H1 (cell line): ENCODE data around the gene SNX6. TPM values are rescaled to one million over a fixed set of nuclear protein-coding genes. Genes with fewer than 3 reads are reported as not detected.
A peak's percentile ranks its signal among the peaks of the same experiment; 100 is the strongest.

Experiments used
- CTCF ChIA-PET: fragments of 300-600 bp; sonication (Branson Sonifier 250); formaldehyde crosslinking; loops from one replicate; lab custom pipeline; 2021; ENCODE audit not compliant: partially characterized antibody; lab: Charles Lee
- POLR2A ChIA-PET: fragments of 300-600 bp; sonication (Branson Sonifier 250); formaldehyde crosslinking; loops from one replicate; lab custom pipeline; 2021; ENCODE audit warnings: inconsistent platforms; ENCODE audit not compliant: partially characterized antibody; lab: Charles Lee
- DNase-seq, 2 experiments: peaks; one replicate each; pipeline versions ENCODE4 v3.0.0 to v3.0.0-alpha.2; 2010 to 2022; ENCODE audit warnings: low spot score in 2 of 2, low read depth in 1 of 2, mixed read lengths in 1 of 2
- FAIRE-seq: peaks from 2 replicates; lab custom pipeline; 2011; peaks lifted over from hg19 to GRCh38; lab: Jason Lieb, UNC
- H2AFZ ChIP-seq: 2 replicates; pipeline ENCODE4 v1.8.1; 2012; ENCODE audit warnings: low read length, inconsistent platforms
- H2AK5ac ChIP-seq: 2 replicates; pipeline ENCODE4 v1.6.1; 2013; ENCODE audit warnings: low read depth, low read length
- H2BK120ac ChIP-seq: replicated peaks from 2 replicates; pipeline ENCODE3; 2013; ENCODE audit warnings: low read depth, low read length, inconsistent platforms
- H2BK12ac ChIP-seq: 2 replicates; pipeline ENCODE4 v1.6.1; 2013; ENCODE audit warnings: low read depth, low read length
- H2BK15ac ChIP-seq: 2 replicates; pipeline ENCODE4 v1.6.1; 2013; ENCODE audit warnings: low read length
- H2BK20ac ChIP-seq: 2 replicates; pipeline ENCODE4 v1.6.1; 2013; ENCODE audit warnings: low read length
- H2BK5ac ChIP-seq: 2 replicates; pipeline ENCODE4 v1.6.1; 2013; ENCODE audit warnings: low read depth, low read length
- H3K14ac ChIP-seq: 2 replicates; pipeline ENCODE4 v1.6.1; 2013; ENCODE audit warnings: inconsistent platforms; ENCODE audit not compliant: insufficient read length
- H3K18ac ChIP-seq: 2 replicates; pipeline ENCODE4 v1.6.1; 2013; ENCODE audit warnings: low read length; ENCODE audit errors: extremely low read depth
- H3K23ac ChIP-seq: 2 replicates; pipeline ENCODE4 v1.6.1; 2013; ENCODE audit warnings: inconsistent platforms; ENCODE audit not compliant: insufficient read length
- H3K23me2 ChIP-seq: 2 replicates; pipeline ENCODE4 v1.6.1; 2013; ENCODE audit warnings: low read depth, low read length
- H3K27ac ChIP-seq: 2 replicates; pipeline ENCODE4 v1.6.1; 2011; ENCODE audit warnings: low read depth, low read length, inconsistent platforms
- H3K27me3 ChIP-seq, 4 experiments: replicated peaks in 1 of 4; 1 replicate in 1 of 4; 2 replicates in 3 of 4; pipeline versions ENCODE4 v1.6.1 to v1.8.1; 2011 to 2013; ENCODE audit warnings: low read length in 3 of 4, mild to moderate bottlenecking in 3 of 4, inconsistent platforms in 2 of 4, mixed read lengths in 2 of 4, moderate library complexity in 1 of 4; ENCODE audit not compliant: control insufficient read depth in 3 of 4, insufficient read depth in 3 of 4; ENCODE audit errors: extremely low read depth in 1 of 4
- H3K36me3 ChIP-seq, 4 experiments: 2 replicates each; pipeline versions ENCODE4 v1.6.1 to v1.8.1; 2011 to 2013; ENCODE audit warnings: mild to moderate bottlenecking in 4 of 4, low read length in 3 of 4, moderate library complexity in 2 of 4, control low read depth in 1 of 4, inconsistent platforms in 1 of 4; ENCODE audit not compliant: insufficient read depth in 4 of 4, control insufficient read depth in 2 of 4
- H3K4ac ChIP-seq: replicated peaks from 2 replicates; pipeline ENCODE3; 2013; ENCODE audit warnings: low read length, low read depth, mixed read lengths, inconsistent platforms; ENCODE audit not compliant: insufficient read length
- H3K4me1 ChIP-seq, 4 experiments: replicated peaks in 1 of 4; 1 replicate in 1 of 4; 2 replicates in 3 of 4; pipeline versions ENCODE4 v1.6.1 to v1.8.1; 2011 to 2013; ENCODE audit warnings: low read length in 3 of 4, inconsistent platforms in 2 of 4, mixed read lengths in 1 of 4; ENCODE audit not compliant: insufficient read depth in 4 of 4, control insufficient read depth in 3 of 4
- H3K4me2 ChIP-seq, 2 experiments: 2 replicates each; pipeline versions ENCODE4 v1.6.1 to v1.8.1; 2011 to 2013; ENCODE audit warnings: low read depth in 2 of 2, low read length in 2 of 2, control low read depth in 1 of 2, inconsistent platforms in 1 of 2, mild to moderate bottlenecking in 1 of 2; ENCODE audit not compliant: insufficient read depth in 1 of 2
- H3K4me3 ChIP-seq, 4 experiments: fragments of 200-600, 300-600 bp in 1 of 4; sonication (generic), shearing (Covaris generic), sonication (Bioruptor Twin) in 1 of 4; 2 replicates each; pipeline versions ENCODE4 v1.5.1 to v1.8.1; 2011 to 2016; ENCODE audit warnings: low read length in 4 of 4, low read depth in 3 of 4, control low read depth in 2 of 4, inconsistent platforms in 2 of 4, mild to moderate bottlenecking in 2 of 4, mixed read lengths in 1 of 4, moderate library complexity in 1 of 4; ENCODE audit not compliant: insufficient read depth in 2 of 4; ENCODE audit errors: extremely low read depth in 1 of 4
- H3K56ac ChIP-seq: replicated peaks from 2 replicates; pipeline ENCODE3; 2013; ENCODE audit warnings: low read depth, mild to moderate bottlenecking, mixed read lengths, low read length, inconsistent platforms; ENCODE audit not compliant: insufficient read length
- H3K79me1 ChIP-seq: 2 replicates; pipeline ENCODE4 v1.6.1; 2013; ENCODE audit warnings: low read depth, low read length, control low read depth
- H3K79me2 ChIP-seq, 2 experiments: 2 replicates each; pipeline versions ENCODE4 v1.6.1 to v1.8.1; 2012 to 2013; ENCODE audit warnings: low read length in 2 of 2, mild to moderate bottlenecking in 2 of 2, inconsistent platforms in 1 of 2; ENCODE audit not compliant: insufficient read depth in 2 of 2, control insufficient read depth in 1 of 2
- H3K9ac ChIP-seq, 4 experiments: replicated peaks in 1 of 4; 1 replicate in 1 of 4; 2 replicates in 3 of 4; pipeline versions ENCODE4 v1.6.1 to v1.8.1; 2011 to 2013; ENCODE audit warnings: low read depth in 3 of 4, low read length in 3 of 4, control low read depth in 2 of 4, mild to moderate bottlenecking in 2 of 4, moderate library complexity in 2 of 4, inconsistent platforms in 1 of 4; ENCODE audit errors: extremely low read depth in 1 of 4
- H3K9me3 ChIP-seq, 2 experiments: 2 replicates each; pipeline versions ENCODE4 v1.6.1 to v1.8.1; 2012 to 2013; ENCODE audit warnings: mild to moderate bottlenecking in 2 of 2, moderate library complexity in 2 of 2, control low read depth in 1 of 2, inconsistent platforms in 1 of 2, low read depth in 1 of 2, low read length in 1 of 2, mixed read lengths in 1 of 2; ENCODE audit not compliant: insufficient read depth in 2 of 2
- H4K20me1 ChIP-seq, 2 experiments: replicated peaks in 1 of 2; 2 replicates each; pipeline versions ENCODE3 to v1.8.1; 2011 to 2013; ENCODE audit warnings: inconsistent platforms in 2 of 2, low read length in 2 of 2, mild to moderate bottlenecking in 1 of 2; ENCODE audit not compliant: insufficient read depth in 2 of 2, control insufficient read depth in 1 of 2
- H4K5ac ChIP-seq: 2 replicates; pipeline ENCODE4 v1.6.1; 2013; ENCODE audit warnings: low read length, low read depth, mixed read lengths, inconsistent platforms; ENCODE audit not compliant: insufficient read length
- H4K8ac ChIP-seq: 2 replicates; pipeline ENCODE4 v1.8.0; 2013; ENCODE audit warnings: mild to moderate bottlenecking, moderate library complexity, low read length, inconsistent platforms; ENCODE audit not compliant: insufficient read depth; ENCODE audit errors: extremely low read depth
- H4K91ac ChIP-seq: replicated peaks from 2 replicates; pipeline ENCODE3; 2013; ENCODE audit warnings: low read length, mixed read lengths, inconsistent platforms; ENCODE audit not compliant: insufficient read length
- BACH1 ChIP-seq: IDR thresholded peaks from 2 replicates; pipeline ENCODE4 v1.6.1; 2012; ENCODE audit warnings: low read length, improper control_type of control experiment
- BRCA1 ChIP-seq: IDR thresholded peaks from 2 replicates; pipeline ENCODE4 v1.6.1; 2012; ENCODE audit warnings: low read depth, low read length, improper control_type of control experiment
- CBX8 ChIP-seq: fragments of 300-800, 300-1000 bp; sonication (generic); IDR thresholded peaks from 2 replicates; pipeline ENCODE4 v1.7.1; 2016; ENCODE audit warnings: low read depth, low read length, borderline replicate concordance
- CEBPB ChIP-seq: IDR thresholded peaks from 2 replicates; pipeline ENCODE4 v1.6.1; 2012; ENCODE audit warnings: low read depth, low read length
- HDAC2 ChIP-seq, 2 experiments: fragments of 300-600 bp in 1 of 2; sonication (generic) in 1 of 2; IDR thresholded peaks; 2 replicates each; pipeline ENCODE4 v1.6.1; 2011 to 2012; ENCODE audit warnings: low read depth in 2 of 2, low read length in 2 of 2, mild to moderate bottlenecking in 2 of 2, moderate library complexity in 2 of 2, borderline replicate concordance in 1 of 2, inconsistent platforms in 1 of 2
- HDAC6 ChIP-seq: IDR thresholded peaks from one replicate; pipeline ENCODE4 v1.7.1; 2012; ENCODE audit warnings: low read depth, mild to moderate bottlenecking, inconsistent platforms, low read length, moderate library complexity
- JUN ChIP-seq: IDR thresholded peaks from 2 replicates; pipeline ENCODE4 v1.6.1; 2011; ENCODE audit warnings: low read depth, mild to moderate bottlenecking, improper control_type of control experiment, low read length
- JUND ChIP-seq: IDR thresholded peaks from 2 replicates; pipeline ENCODE4 v1.6.1; 2011; ENCODE audit warnings: mild to moderate bottlenecking, improper control_type of control experiment, low read length
- RBBP5 ChIP-seq: IDR thresholded peaks from 2 replicates; pipeline ENCODE4 v1.7.1; 2012; ENCODE audit warnings: low read depth, mild to moderate bottlenecking, inconsistent platforms, low read length, moderate library complexity, borderline replicate concordance
- SIN3A ChIP-seq, 2 experiments: IDR thresholded peaks in 1 of 2; conservative IDR thresholded peaks in 1 of 2; 2 replicates each; pipeline ENCODE4 v1.6.1; 2011 to 2012; ENCODE audit warnings: low read length in 2 of 2, improper control_type of control experiment in 1 of 2, low read depth in 1 of 2, mild to moderate bottlenecking in 1 of 2
- SP2 ChIP-seq: IDR thresholded peaks from 2 replicates; pipeline ENCODE4 v1.6.1; 2012; ENCODE audit warnings: mild to moderate bottlenecking, low read length, inconsistent platforms
- TCF12 ChIP-seq: IDR thresholded peaks from 2 replicates; pipeline ENCODE4 v1.6.1; 2011; ENCODE audit warnings: low read depth, mild to moderate bottlenecking, low read length
- TEAD4 ChIP-seq: IDR thresholded peaks from 2 replicates; pipeline ENCODE4 v1.6.1; 2012; ENCODE audit warnings: low read depth, low read length, inconsistent platforms, mixed read lengths
- YY1 ChIP-seq: IDR thresholded peaks from 2 replicates; pipeline ENCODE4 v1.6.1; 2011; ENCODE audit warnings: low read depth, mild to moderate bottlenecking, low read length
- WGBS, 2 experiments: shearing (Covaris generic) in 1 of 2; methylation state at CpG; one replicate each; pipeline versions ENCODE4 v1.1.6 to v1.1.7; 2013 to 2015; ENCODE audit warnings: low lambda C conversion rate in 2 of 2, mixed read lengths in 2 of 2, inconsistent platforms in 1 of 2, low coverage in 1 of 2, missing lambda C conversion rate in 1 of 2; ENCODE audit not compliant: insufficient replicate concordance in 2 of 2, insufficient coverage in 1 of 2, insufficient read length in 1 of 2; ENCODE audit errors: extremely low coverage in 1 of 2, missing lambda C conversion rate in 1 of 2; 5-methylcytosine and 5-hydroxymethylcytosine counted together
- polyA plus RNA-seq, 7 experiments: library from polyadenylated mRNA; depleted of rRNA in 3 of 7; stranded (reverse) in 5 of 7; unstranded in 2 of 7; fragments of >200 nt in 5 of 7; fragments of 200-250 nt in 2 of 7; gene quantifications; 1 replicate in 5 of 7; 2 replicates in 1 of 7; 4 replicates in 1 of 7; pipeline versions ENCODE4 v1.2.1 to v1.2.3, GENCODE V29; 2011 to 2013; ENCODE audit warnings: missing spikeins in 2 of 7, mixed read lengths in 2 of 7
- total RNA-seq: library from RNA; stranded (reverse); fragmentation: NEBNext Ultra II Directional; extraction: Animal tissue kit (Norgen Biotek cat#: 25700); gene quantifications from 2 replicates; pipeline ENCODE4 v1.2.1, GENCODE V29; 2021

Gene SNX6
- total and polyA plus RNA-seq, 2 of the 8 experiments (the other 6 are each of a cell fraction or from before 2014, with no cell fraction given), result 53.4 to 71.1 TPM

GRCh38 chr14:34632411-34632978 lies 2.5 kb upstream of the SNX6 start:
- Histone ChIP-seq H2BK12ac (no peak overlapping the region), H2BK5ac (no peak overlapping the region), H3K4me1 (peaks cover 0 to 2% (median under 1%) of the 10 kb centered on the region in 4 experiments; a peak in 1 of 7 replicates), H2AK5ac (no peak overlapping the region), H3K4ac (no peak overlapping the region), H2BK15ac (no peak overlapping the region), H2BK120ac (no peak overlapping the region), H4K8ac (no peak overlapping the region), H3K9ac (no peak overlapping the region), H3K27ac (no peak overlapping the region), H2BK20ac (no peak overlapping the region), H4K20me1 (no peaks in the 10 kb centered on the region), H3K27me3 (no peaks in the 10 kb centered on the region), H3K9me3 (no peaks in the 10 kb centered on the region), H4K91ac (no peak overlapping the region), H3K4me3 (no peak overlapping the region), H3K36me3 (no peaks in the 10 kb centered on the region), H2AFZ (0 out of 2 replicates have a peak overlapping the region, but pooled peaks have one; percentile 49), H3K56ac (no peak overlapping the region), H3K23me2 (peaks cover 4% of the 10 kb centered on the region), H3K23ac (no peak overlapping the region), H3K79me1 (no peaks in the 10 kb centered on the region), H3K79me2 (peaks cover 0 to 14% of the 10 kb centered on the region in 2 experiments; a peak in 1 of 4 replicates), H3K4me2 (no peak overlapping the region), H4K5ac (no peak overlapping the region), H3K14ac (no peak overlapping the region), H3K18ac (no peak overlapping the region)
- WGBS, 2 experiments, result 88% methylated on average over 4 of the region's 5 CpGs; no CpG with 5 or more reads in 1 of the 2 experiments
- CTCF ChIA-PET, result interaction anchor here (0.7 kb wide), 1 partner anchor 1047 kb away, joined by 3 read pairs; no protein-coding TSS in a partner anchor
- FAIRE-seq (no peak), DNase-seq (no peak)
- POLR2A ChIA-PET, result no interaction called here
- no peak for TF ChIP-seq HDAC6
- TF ChIP-seq SP2, result no peak
- TF ChIP-seq BRCA1, result no peak
- no peak for TF ChIP-seq JUN
- TF ChIP-seq TCF12, result no peak
- TF ChIP-seq RBBP5, result no peak
- no peak for TF ChIP-seq YY1
- TF ChIP-seq SIN3A (conservative IDR thresholded peaks at IDR 0.05 in 1 of 2, IDR thresholded peaks at IDR 0.05 in 1 of 2; ENCODE audit: low read depth in 1 of 2, low read length in 2 of 2), result no peak
- TF ChIP-seq CBX8, result no peak
- no peak for TF ChIP-seq BACH1
- TF ChIP-seq CEBPB, result no peak
- no peak for TF ChIP-seq HDAC2 (IDR thresholded peaks at IDR 0.05; ENCODE audit: borderline replicate concordance in 1 of 2, low read depth in 2 of 2, low read length in 2 of 2)
- TF ChIP-seq TEAD4, result no peak
- TF ChIP-seq JUND, result no peak
